ENCODE results near the gene LIX1. TPM values are rescaled to one million over a fixed set of nuclear protein-coding genes. Genes with fewer than 3 reads are reported as not detected.

The LIX1 gene
- total RNA-seq, 1 experiment from 2014 or later, result not detected

GRCh38 chr5:97105501-97106215 lies 36.8 kb downstream of the LIX1 start (continued):
- TF ChIP-seq ARID4B (CRISPR knock-in tag; IDR thresholded peaks at IDR 0.05; ENCODE audit: borderline replicate concordance) (no peak), E2F4 (CRISPR knock-in tag; IDR thresholded peaks at IDR 0.05; ENCODE audit: borderline replicate concordance, low read depth) (no peak)

- DNase-seq (ENCODE audit: low spot score), result peak; percentile 43
- H3K9me3 Mint-ChIP-seq, result peaks cover 5% of the 10 kb centered on the region
- ChIA-PET CTCF (interaction anchor here (0.8 to 2.9 kb wide), 4 partner anchors 41 to 233 kb away, joined by 3 to 9 read pairs (median 4); partner anchors contain the start of gene LIX1), POLR2A (no interaction called here)
- no peak overlapping the region for H3K4me3 Mint-ChIP-seq
- no peak for TF ChIP-seq ERG (CRISPR knock-in tag; IDR thresholded peaks at IDR 0.05)
- no peak for TF ChIP-seq SMAD3 (CRISPR knock-in tag; IDR thresholded peaks at IDR 0.05; ENCODE audit: borderline replicate concordance)
- TF ChIP-seq MYBL2 (CRISPR knock-in tag; IDR thresholded peaks at IDR 0.05), result no peak
- no peak for TF ChIP-seq JUN (CRISPR knock-in tag; IDR thresholded peaks at IDR 0.05)
- no peak for TF ChIP-seq CREM (CRISPR knock-in tag; IDR thresholded peaks at IDR 0.05)
- TF ChIP-seq OVOL2 (CRISPR knock-in tag; IDR thresholded peaks at IDR 0.05; ENCODE audit: borderline replicate concordance), result no peak
- no peak for TF ChIP-seq NR2C2 (CRISPR knock-in tag; IDR thresholded peaks at IDR 0.05)
- TF ChIP-seq ZNF416 (CRISPR knock-in tag; IDR thresholded peaks at IDR 0.05), result no peak
- no peak for TF ChIP-seq MLX (CRISPR knock-in tag; IDR thresholded peaks at IDR 0.05)
- no peaks in the 10 kb centered on the region for H3K36me3 Mint-ChIP-seq
- H3K4me1 Mint-ChIP-seq, result peaks cover 31% of the 10 kb centered on the region
- peak overlapping the region; percentile 89 for H3K27ac Mint-ChIP-seq
- ATAC-seq, result peak; percentile 93
- H3K27me3 Mint-ChIP-seq (ENCODE audit: low read depth), result no peaks in the 10 kb centered on the region
Measured at GRCh38 chr5:97102010-97102470, 40.4 kb downstream of the LIX1 start.

GRCh38 chr5:97101189-97101910 lies 41.1 kb downstream of the LIX1 start:
- ChIA-PET CTCF (interaction anchor here (0.8 to 2.9 kb wide), 5 partner anchors 41 to 232 kb away, joined by 3 to 9 read pairs (median 3); partner anchors contain the start of gene LIX1), POLR2A (no interaction called here)
- 0 out of 2 replicates have a peak, but pooled peaks have one; percentile 8 for ATAC-seq
- no peak overlapping the region for H3K4me3 Mint-ChIP-seq
- H3K9me3 Mint-ChIP-seq, result peaks cover 5% of the 10 kb centered on the region
- H3K36me3 Mint-ChIP-seq, result no peaks in the 10 kb centered on the region
- TF ChIP-seq USF1 (CRISPR knock-in tag; IDR thresholded peaks at IDR 0.05) (no peak), E2F1 (CRISPR knock-in tag; IDR thresholded peaks at IDR 0.05) (no peak), ZBTB21 (CRISPR knock-in tag; IDR thresholded peaks at IDR 0.05; ENCODE audit: borderline replicate concordance) (no peak)
- DNase-seq (ENCODE audit: low spot score), result no peak
- H3K27ac Mint-ChIP-seq, result peak overlapping the region; percentile 89
- H3K4me1 Mint-ChIP-seq, result peaks cover 38% of the 10 kb centered on the region
- H3K27me3 Mint-ChIP-seq (ENCODE audit: low read depth), result no peaks in the 10 kb centered on the region
